AG09309 (cell line): ENCODE data around the gene P3H3.

Source experiments
- DNase-seq: peaks from one replicate; pipeline ENCODE4 v3.0.0-alpha.2; 2010; ENCODE audit warnings: low read depth
- H3K4me3 ChIP-seq: 2 replicates; pipeline ENCODE4 v1.5.1; 2011; ENCODE audit warnings: mild to moderate bottlenecking, low read depth, low read length, moderate library complexity; ENCODE audit not compliant: control insufficient read depth
- TF ChIP-seq, protein P1 (sequence below): IDR thresholded peaks from 2 replicates; pipeline ENCODE4 v1.5.1; 2011; ENCODE audit warnings: mild to moderate bottlenecking, low read depth, low read length, inconsistent platforms; ENCODE audit not compliant: insufficient read depth, control insufficient read depth; ENCODE audit errors: missing control alignments

P3H3 gene

DNA sequence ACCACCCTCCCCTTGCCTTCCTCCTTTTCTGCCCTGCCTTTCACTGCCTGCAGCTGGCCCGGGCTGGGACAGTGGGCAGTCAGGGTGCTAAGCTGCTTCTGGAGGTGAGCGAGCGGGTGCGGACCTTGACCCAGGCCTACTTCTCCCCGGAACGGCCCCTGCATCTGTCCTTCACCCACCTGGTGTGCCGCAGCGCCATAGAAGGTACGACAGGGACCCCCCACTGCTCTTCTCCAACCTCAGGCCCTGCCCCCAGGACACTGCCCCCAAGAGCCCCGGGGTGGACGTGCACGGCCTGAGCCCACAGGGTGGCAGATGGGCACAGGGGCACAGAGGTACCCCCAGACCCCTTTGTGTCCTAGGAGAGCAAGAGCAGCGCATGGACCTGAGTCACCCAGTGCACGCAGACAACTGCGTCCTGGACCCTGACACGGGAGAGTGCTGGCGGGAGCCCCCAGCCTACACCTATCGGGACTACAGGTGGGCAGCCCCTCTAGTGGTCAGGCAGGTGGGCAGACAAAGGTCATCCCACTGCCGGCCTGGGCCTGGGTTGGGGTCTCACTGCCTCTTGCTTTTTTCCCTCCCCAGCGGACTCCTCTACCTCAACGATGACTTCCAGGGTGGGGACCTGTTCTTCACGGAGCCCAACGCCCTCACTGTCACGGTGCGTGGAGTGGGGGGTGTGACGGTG is 9.3 kb downstream of the P3H3 start:
- no peak for DNase-seq
- TF ChIP-seq, protein P1, sequence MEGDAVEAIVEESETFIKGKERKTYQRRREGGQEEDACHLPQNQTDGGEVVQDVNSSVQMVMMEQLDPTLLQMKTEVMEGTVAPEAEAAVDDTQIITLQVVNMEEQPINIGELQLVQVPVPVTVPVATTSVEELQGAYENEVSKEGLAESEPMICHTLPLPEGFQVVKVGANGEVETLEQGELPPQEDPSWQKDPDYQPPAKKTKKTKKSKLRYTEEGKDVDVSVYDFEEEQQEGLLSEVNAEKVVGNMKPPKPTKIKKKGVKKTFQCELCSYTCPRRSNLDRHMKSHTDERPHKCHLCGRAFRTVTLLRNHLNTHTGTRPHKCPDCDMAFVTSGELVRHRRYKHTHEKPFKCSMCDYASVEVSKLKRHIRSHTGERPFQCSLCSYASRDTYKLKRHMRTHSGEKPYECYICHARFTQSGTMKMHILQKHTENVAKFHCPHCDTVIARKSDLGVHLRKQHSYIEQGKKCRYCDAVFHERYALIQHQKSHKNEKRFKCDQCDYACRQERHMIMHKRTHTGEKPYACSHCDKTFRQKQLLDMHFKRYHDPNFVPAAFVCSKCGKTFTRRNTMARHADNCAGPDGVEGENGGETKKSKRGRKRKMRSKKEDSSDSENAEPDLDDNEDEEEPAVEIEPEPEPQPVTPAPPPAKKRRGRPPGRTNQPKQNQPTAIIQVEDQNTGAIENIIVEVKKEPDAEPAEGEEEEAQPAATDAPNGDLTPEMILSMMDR, result no peak
- H3K4me3 ChIP-seq, result no peak overlapping the region

DNA sequence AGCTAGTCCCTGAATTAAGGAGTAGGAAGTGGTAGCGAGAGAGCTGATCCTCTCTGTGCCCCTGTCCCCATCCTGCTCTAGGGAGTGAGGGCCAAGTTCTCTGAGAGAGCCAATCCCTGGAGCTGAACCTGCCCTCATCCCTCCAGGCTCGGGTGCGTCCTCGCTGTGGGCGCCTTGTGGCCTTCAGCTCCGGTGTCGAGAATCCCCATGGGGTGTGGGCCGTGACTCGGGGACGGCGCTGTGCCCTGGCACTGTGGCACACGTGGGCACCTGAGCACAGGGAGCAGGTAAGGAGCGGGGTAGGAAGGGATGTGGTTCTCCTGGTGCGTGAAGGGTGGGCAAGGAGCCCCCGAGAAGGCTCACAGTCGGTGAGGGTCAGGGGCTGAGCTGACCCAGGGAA is 10.6 kb downstream of the P3H3 start:
- DNase-seq, result no peak
- TF ChIP-seq, protein P1, result no peak
- H3K4me3 ChIP-seq, result no peak overlapping the region

DNA sequence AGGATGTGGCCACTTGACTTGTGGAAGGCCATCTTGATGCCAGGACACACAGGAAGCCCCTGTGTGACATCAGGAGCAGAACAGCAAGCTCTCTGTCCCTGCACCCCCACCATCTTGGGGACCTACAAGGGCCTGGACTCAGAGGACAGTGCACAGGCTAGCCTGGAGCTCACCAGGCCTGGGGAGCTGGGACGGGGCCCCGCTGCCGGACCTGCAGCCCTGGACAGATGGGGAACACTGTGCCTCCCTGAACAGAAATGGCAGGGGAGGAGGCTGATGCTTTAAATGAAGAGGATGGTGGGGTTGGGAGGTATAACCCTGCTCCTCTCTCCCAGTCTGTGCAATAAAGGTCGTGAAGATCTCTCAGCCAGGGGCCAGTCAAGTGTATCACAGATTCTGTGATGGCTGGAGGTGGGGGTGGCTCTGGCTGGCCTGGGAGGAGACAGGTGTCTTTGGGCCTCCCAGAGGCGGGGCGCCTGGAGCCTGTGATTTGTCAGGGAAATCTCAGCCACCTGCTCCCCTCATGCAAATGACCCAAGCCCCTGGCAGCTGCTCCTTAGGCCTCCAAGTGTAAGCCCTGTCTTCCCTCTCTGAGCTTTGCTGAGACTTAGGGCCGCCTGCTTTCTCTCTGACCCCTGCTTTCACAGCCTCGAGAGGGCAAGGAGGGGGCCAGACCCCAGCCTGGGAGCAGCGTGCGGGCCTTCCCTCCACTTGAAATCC is 11.4 kb downstream of the P3H3 start:
- DNase-seq, result no peak
- TF ChIP-seq, protein P1, result no peak
- no peak overlapping the region for H3K4me3 ChIP-seq

DNA sequence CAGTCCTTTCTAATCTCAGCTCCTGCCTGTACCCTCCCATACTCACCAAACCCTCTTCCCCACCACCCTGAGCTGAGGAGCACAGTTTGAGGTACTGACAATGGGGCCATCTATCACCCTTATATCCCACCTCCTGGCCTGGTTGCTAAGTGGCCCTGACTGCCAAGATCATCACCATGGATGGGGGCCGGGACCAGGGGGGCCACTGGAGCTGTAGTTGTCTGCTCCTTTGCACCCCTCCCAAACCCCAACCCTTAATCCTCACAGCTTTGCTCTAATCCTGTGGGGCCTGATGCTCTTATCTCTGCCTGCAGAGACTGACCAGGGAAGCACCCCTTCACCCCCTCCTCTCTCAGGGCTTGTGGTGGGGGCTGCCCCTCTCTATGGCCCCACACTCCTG is 12.1 kb downstream of the P3H3 start:
- no peak for DNase-seq
- TF ChIP-seq, protein P1, result no peak
- no peak overlapping the region for H3K4me3 ChIP-seq

DNA sequence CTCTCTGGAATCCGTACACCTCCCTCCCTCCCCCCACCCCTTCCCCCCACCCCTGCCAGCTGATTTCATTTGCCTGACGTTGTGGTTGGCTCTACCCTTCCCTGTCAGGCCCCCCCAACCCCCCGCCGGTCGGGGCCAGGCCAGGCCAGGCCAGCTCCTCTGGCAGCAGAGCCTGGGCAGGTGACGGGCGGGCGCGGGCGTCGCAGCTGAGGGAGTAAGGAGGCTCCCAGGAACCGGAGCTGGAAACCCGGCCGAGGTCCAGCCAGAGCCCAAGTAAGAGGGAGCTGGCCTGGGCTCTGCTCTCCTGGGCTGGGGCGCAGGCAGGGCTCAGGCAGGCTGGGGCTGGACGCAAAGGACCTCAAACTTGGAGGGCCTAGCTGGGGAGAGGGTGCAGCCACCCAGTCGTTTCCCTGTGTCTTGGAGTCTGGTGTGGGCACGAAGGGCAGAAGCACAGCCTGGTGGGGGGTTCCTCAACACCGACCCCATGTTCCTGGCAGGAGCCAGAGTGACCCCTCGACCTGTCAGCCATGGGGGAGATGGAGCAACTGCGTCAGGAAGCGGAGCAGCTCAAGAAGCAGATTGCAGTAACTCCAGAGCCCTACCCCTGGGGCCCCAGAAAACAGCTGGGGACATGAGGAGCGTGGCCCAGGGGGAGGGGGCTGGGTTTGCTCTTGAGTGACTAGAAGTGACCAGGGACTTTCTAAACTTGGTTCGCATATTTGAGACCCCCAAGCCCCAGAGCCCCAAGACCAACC is 12.7 kb downstream of the P3H3 start, which contains the start of gene GNB3:
Gene GNB3, plus strand, starts transcription at position 165 of the 755 bp plus-strand sequence. Its CDS starts 363 bp downstream, at position 528.
- no peak within 1 kb of the TSS for H3K4me3 ChIP-seq
- TF ChIP-seq, protein P1, result no peak

DNA sequence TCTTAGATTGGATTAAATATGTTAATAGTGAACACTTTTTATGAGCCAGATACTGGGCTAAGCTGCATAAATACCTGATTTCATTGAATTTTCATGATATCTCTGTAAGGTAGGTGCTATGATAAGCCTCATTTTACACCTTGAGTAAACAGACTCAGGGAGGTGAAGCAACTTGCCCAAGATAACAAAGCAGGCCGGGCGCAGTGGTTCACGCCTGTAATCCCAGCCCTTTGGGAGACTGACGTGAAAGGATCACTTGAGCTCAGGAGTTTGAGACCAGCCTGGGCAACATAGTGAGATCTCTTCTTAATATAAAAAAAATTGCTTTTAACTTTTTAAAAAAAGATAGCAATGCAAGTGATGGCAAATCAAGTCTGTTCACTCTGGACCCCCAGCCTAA is 13.9 kb downstream of the P3H3 start:
- DNase-seq, result no peak
- H3K4me3 ChIP-seq, result no peak overlapping the region
- TF ChIP-seq, protein P1, result no peak

More for the DNA sequence above, 12.7 kb downstream of the P3H3 start, which contains the start of gene GNB3:
- no peak for DNase-seq
